Smooth muscle cell (in vitro differentiated cells): ENCODE data around the gene CT47A1. TPM values are rescaled to one million over a fixed set of nuclear protein-coding genes. Genes with fewer than 3 reads are reported as not detected.
"Not testable (repeated sequence)": the region's sequence is repeated elsewhere in the genome, so short reads cannot be mapped to it uniquely, and the experiment has no call there.

Source experiments
- DNase-seq: peaks from one replicate; lab custom pipeline; 2025; ENCODE audit not compliant: unreplicated experiment; lab: John Stamatoyannopoulos, UW
- H2AFZ ChIP-seq: fragments of 200-600 bp; sonication (generic); 2 replicates; pipeline ENCODE4 v1.6.0; 2016; ENCODE audit warnings: antibody characterized with exemption, low read depth, mild to moderate bottlenecking
- H3F3A ChIP-seq: fragments of 200-600 bp; sonication (generic); 2 replicates; pipeline ENCODE4 v1.6.0; 2017; ENCODE audit warnings: antibody characterized with exemption, low read depth
- H3K27ac ChIP-seq: fragments of 200-600 bp; sonication (generic); 2 replicates; pipeline ENCODE4 v1.5.1; 2016; ENCODE audit warnings: low read depth, mild to moderate bottlenecking
- H3K27me3 ChIP-seq: fragments of 200-600 bp; sonication (generic); 2 replicates; pipeline ENCODE4 v1.6.1; 2016; ENCODE audit warnings: low read depth, mild to moderate bottlenecking
- H3K36me3 ChIP-seq: fragments of 200-600 bp; sonication (generic); 2 replicates; pipeline ENCODE4 v1.5.1; 2016; ENCODE audit warnings: low read depth
- H3K4me1 ChIP-seq: fragments of 200-600 bp; sonication (generic); 2 replicates; pipeline ENCODE4 v1.5.1; 2016; ENCODE audit warnings: low read depth
- H3K4me2 ChIP-seq: fragments of 200-600 bp; sonication (generic); 2 replicates; pipeline ENCODE4 v1.6.0; 2016; ENCODE audit warnings: mild to moderate bottlenecking
- H3K4me3 ChIP-seq: fragments of 200-600 bp; sonication (generic); 2 replicates; pipeline ENCODE4 v1.5.1; 2016; ENCODE audit warnings: mild to moderate bottlenecking
- H3K79me2 ChIP-seq: fragments of 200-600 bp; sonication (generic); 2 replicates; pipeline ENCODE4 v1.6.0; 2016; ENCODE audit warnings: low read depth, mild to moderate bottlenecking
- H3K9ac ChIP-seq: fragments of 200-600 bp; sonication (generic); 2 replicates; pipeline ENCODE4 v1.6.0; 2016; ENCODE audit warnings: low read depth
- H3K9me3 ChIP-seq: fragments of 200-600 bp; sonication (generic); replicated peaks from 2 replicates; pipeline ENCODE4 v1.5.1; 2016; ENCODE audit warnings: low read depth
- H4K20me1 ChIP-seq: fragments of 200-600 bp; sonication (generic); 2 replicates; pipeline ENCODE4 v1.6.0; 2016; ENCODE audit warnings: low read depth
- CTCF ChIP-seq: fragments of 200-600 bp; sonication (generic); IDR thresholded peaks from 2 replicates; pipeline ENCODE4 v1.5.1; 2017; ENCODE audit warnings: borderline replicate concordance, mild to moderate bottlenecking, antibody characterized with exemption; ENCODE audit not compliant: insufficient read depth, poor library complexity, severe bottlenecking
- WGBS: methylation state at CpG from one replicate; pipeline ENCODE4 v1.1.7; 2016; ENCODE audit warnings: low lambda C conversion rate; 5-methylcytosine and 5-hydroxymethylcytosine counted together
- polyA plus RNA-seq: library from polyadenylated mRNA; unstranded; fragments of >200 nt; fragmentation: Nextera tagmentation; extraction: Ambion mirVana; gene quantifications from 2 replicates; pipeline ENCODE4 v1.2.1, GENCODE V29; 2016
- total RNA-seq: library from RNA; depleted of rRNA; stranded (reverse); fragments of >200 nt; gene quantifications from 2 replicates; pipeline ENCODE4 v1.2.3, GENCODE V29; 2014

Gene CT47A1
- total and polyA plus RNA-seq, 2 experiments from 2014 or later: not detected

GRCh38 chrX:121009764-121010163, 24.2 kb upstream of the CT47A1 start:
- Histone ChIP-seq H3K36me3 (no peaks in the 10 kb centered on the region), H3K9me3 (peaks cover 3% of the 10 kb centered on the region), H3K4me1 (no peaks in the 10 kb centered on the region), H3K79me2 (no peaks in the 10 kb centered on the region), H3F3A (no peaks in the 10 kb centered on the region), H3K4me2 (no peak overlapping the region), H3K27ac (no peak overlapping the region), H4K20me1 (no peaks in the 10 kb centered on the region), H2AFZ (no peak overlapping the region), H3K9ac (no peak overlapping the region), H3K27me3 (no peaks in the 10 kb centered on the region), H3K4me3 (no peak overlapping the region)
- TF ChIP-seq CTCF: no peak
- WGBS: 69% methylated on average over 3 of the region's 3 CpGs
- no peak for DNase-seq

- Histone ChIP-seq H3F3A (no peaks in the 10 kb centered on the region), H3K9ac (no peak overlapping the region), H3K36me3 (no peaks in the 10 kb centered on the region), H3K27ac (no peak overlapping the region), H3K4me1 (no peaks in the 10 kb centered on the region), H2AFZ (no peak overlapping the region), H3K27me3 (no peaks in the 10 kb centered on the region), H3K9me3 (peaks cover 3% of the 10 kb centered on the region), H3K4me3 (no peak overlapping the region), H4K20me1 (no peaks in the 10 kb centered on the region), H3K79me2 (no peaks in the 10 kb centered on the region), H3K4me2 (no peak overlapping the region)
- WGBS: 84% methylated on average over 1 of the region's 1 CpG
- no peak for DNase-seq
- no peak for TF ChIP-seq CTCF
Measured at GRCh38 chrX:121008920-121009319, 23.4 kb upstream of the CT47A1 start.

GRCh38 chrX:121000589-121000988, 15.0 kb upstream of the CT47A1 start:
- Histone ChIP-seq H3K9ac (no peak overlapping the region), H3K27me3 (no peaks in the 10 kb centered on the region), H3K4me1 (no peaks in the 10 kb centered on the region), H3K27ac (no peak overlapping the region), H4K20me1 (no peaks in the 10 kb centered on the region), H3F3A (no peaks in the 10 kb centered on the region), H3K4me2 (no peak overlapping the region), H3K4me3 (no peak overlapping the region), H3K9me3 (no peaks in the 10 kb centered on the region), H2AFZ (no peak overlapping the region), H3K79me2 (no peaks in the 10 kb centered on the region), H3K36me3 (no peaks in the 10 kb centered on the region)
- no peak for TF ChIP-seq CTCF
- DNase-seq: no peak
- WGBS: 60% methylated on average over 4 of the region's 4 CpGs

- WGBS: 76% methylated on average over 3 of the region's 3 CpGs
Measured at GRCh38 chrX:120999413-120999812, 13.9 kb upstream of the CT47A1 start.

GRCh38 chrX:120956500-120956899, 29.1 kb downstream of the CT47A1 start, which contains the start of gene CT47A7:
TSS of gene CT47A7 (minus strand) at chrX:120956600. CDS start at chrX:120956345, 255 bp downstream.
- WGBS: no CpG with 5 or more reads among the region's 7 CpGs

More at GRCh38 chrX:120999413-120999812, 13.9 kb upstream of the CT47A1 start:
- no peaks in the 10 kb centered on the region for H3F3A ChIP-seq
- H3K4me2 ChIP-seq: no peak overlapping the region
- H3K27ac ChIP-seq: no peak overlapping the region
- H4K20me1 ChIP-seq: no peaks in the 10 kb centered on the region
- H3K9me3 ChIP-seq: no peaks in the 10 kb centered on the region
- no peak for TF ChIP-seq CTCF
- no peaks in the 10 kb centered on the region for H3K4me1 ChIP-seq
- H3K36me3 ChIP-seq: no peaks in the 10 kb centered on the region
- H3K27me3 ChIP-seq: no peaks in the 10 kb centered on the region
- H2AFZ ChIP-seq: no peak overlapping the region
- H3K9ac ChIP-seq: no peak overlapping the region
- H3K79me2 ChIP-seq: no peaks in the 10 kb centered on the region
- H3K4me3 ChIP-seq: no peak overlapping the region
- no peak for DNase-seq

More at GRCh38 chrX:120956500-120956899, 29.1 kb downstream of the CT47A1 start, which contains the start of gene CT47A7:
- H3K79me2 ChIP-seq, H2AFZ ChIP-seq, H3K36me3 ChIP-seq, H3F3A ChIP-seq, H3K4me3 ChIP-seq, DNase-seq, H3K27me3 ChIP-seq, H3K9ac ChIP-seq, H4K20me1 ChIP-seq, H3K27ac ChIP-seq, H3K4me2 ChIP-seq, H3K9me3 ChIP-seq, H3K4me1 ChIP-seq: not testable (repeated sequence)
